ENCODE measurements around the gene MAP3K3.

The MAP3K3 gene

GRCh38 chr17:63652106-63652505 is 29.9 kb downstream of the MAP3K3 start:
- no peaks in the 10 kb centered on the region for H3K9me3 ChIP-seq
- H3K4me3 ChIP-seq (ENCODE audit: low read depth in 1 of 2, low read length in 1 of 2): peak overlapping the region in 1 of 2 experiments; percentile 22
- peak overlapping the region; percentile 72 for H3K27ac ChIP-seq
- peaks cover 51% of the 10 kb centered on the region for H3K36me3 ChIP-seq
- no peak for TF ChIP-seq CTCF (IDR thresholded peaks at IDR 0.05)
- H3K4me1 ChIP-seq (ENCODE audit: control insufficient read depth in 1 of 2, insufficient read depth in 1 of 2, low read depth in 1 of 2, low read length in 1 of 2): peaks cover 84 to 87% of the 10 kb centered on the region in 2 experiments
- H3K27me3 ChIP-seq: no peaks in the 10 kb centered on the region

- Histone ChIP-seq H3K36me3 (peaks cover 50% of the 10 kb centered on the region), H3K27me3 (no peaks in the 10 kb centered on the region), H3K4me3 (ENCODE audit: low read depth in 1 of 2, low read length in 1 of 2) (peak overlapping the region in 1 of 2 experiments; percentile 22), H3K4me1 (ENCODE audit: control insufficient read depth in 1 of 2, insufficient read depth in 1 of 2, low read depth in 1 of 2, low read length in 1 of 2) (peaks cover 74 to 78% of the 10 kb centered on the region in 2 experiments), H3K9me3 (no peaks in the 10 kb centered on the region), H3K27ac (peak overlapping the region; percentile 72)
- TF ChIP-seq CTCF (IDR thresholded peaks at IDR 0.05): no peak
Measured at GRCh38 chr17:63653050-63653449, 30.8 kb downstream of the MAP3K3 start.

- no peaks in the 10 kb centered on the region for H3K9me3 ChIP-seq
- H3K27ac ChIP-seq: no peak overlapping the region
- no peak overlapping the region for H3K4me3 ChIP-seq (ENCODE audit: low read depth in 1 of 2, low read length in 1 of 2)
- no peaks in the 10 kb centered on the region for H3K27me3 ChIP-seq
- peaks cover 49 to 67% of the 10 kb centered on the region in 2 experiments for H3K4me1 ChIP-seq (ENCODE audit: control insufficient read depth in 1 of 2, insufficient read depth in 1 of 2, low read depth in 1 of 2, low read length in 1 of 2)
- no peak for TF ChIP-seq CTCF (IDR thresholded peaks at IDR 0.05)
- H3K36me3 ChIP-seq: peaks cover 78% of the 10 kb centered on the region
Measured at GRCh38 chr17:63657786-63658185, 35.6 kb downstream of the MAP3K3 start.

GRCh38 chr17:63658366-63658765 is 36.1 kb downstream of the MAP3K3 start:
- TF ChIP-seq CTCF (IDR thresholded peaks at IDR 0.05): no peak
- H3K27ac ChIP-seq: no peak overlapping the region
- no peak overlapping the region for H3K4me3 ChIP-seq (ENCODE audit: low read depth in 1 of 2, low read length in 1 of 2)
- H3K9me3 ChIP-seq: no peaks in the 10 kb centered on the region
- H3K36me3 ChIP-seq: peaks cover 78% of the 10 kb centered on the region
- peaks cover 48 to 66% of the 10 kb centered on the region in 2 experiments for H3K4me1 ChIP-seq (ENCODE audit: control insufficient read depth in 1 of 2, insufficient read depth in 1 of 2, low read depth in 1 of 2, low read length in 1 of 2)
- H3K27me3 ChIP-seq: no peaks in the 10 kb centered on the region

GRCh38 chr17:63659850-63660249 is 37.6 kb downstream of the MAP3K3 start:
- no peaks in the 10 kb centered on the region for H3K9me3 ChIP-seq
- H3K27ac ChIP-seq: peak overlapping the region; percentile 74
- peaks cover 51 to 66% of the 10 kb centered on the region in 2 experiments for H3K4me1 ChIP-seq (ENCODE audit: control insufficient read depth in 1 of 2, insufficient read depth in 1 of 2, low read depth in 1 of 2, low read length in 1 of 2)
- TF ChIP-seq CTCF (IDR thresholded peaks at IDR 0.05): no peak
- no peaks in the 10 kb centered on the region for H3K27me3 ChIP-seq
- peaks cover 69% of the 10 kb centered on the region for H3K36me3 ChIP-seq
- peak overlapping the region in 1 of 2 experiments; percentile 14 for H3K4me3 ChIP-seq (ENCODE audit: low read depth in 1 of 2, low read length in 1 of 2)
